GM12873 (cell line): ENCODE data around the gene RAB11FIP4.

Experiments used
- TF ChIP-seq, protein P1 (sequence below): IDR thresholded peaks from 2 replicates; pipeline ENCODE4 v1.5.1; 2012; ENCODE audit warnings: low read depth, mild to moderate bottlenecking, moderate library complexity, low read length, control low read depth; ENCODE audit not compliant: insufficient read depth; ENCODE audit errors: missing control alignments

The RAB11FIP4 gene

DNA sequence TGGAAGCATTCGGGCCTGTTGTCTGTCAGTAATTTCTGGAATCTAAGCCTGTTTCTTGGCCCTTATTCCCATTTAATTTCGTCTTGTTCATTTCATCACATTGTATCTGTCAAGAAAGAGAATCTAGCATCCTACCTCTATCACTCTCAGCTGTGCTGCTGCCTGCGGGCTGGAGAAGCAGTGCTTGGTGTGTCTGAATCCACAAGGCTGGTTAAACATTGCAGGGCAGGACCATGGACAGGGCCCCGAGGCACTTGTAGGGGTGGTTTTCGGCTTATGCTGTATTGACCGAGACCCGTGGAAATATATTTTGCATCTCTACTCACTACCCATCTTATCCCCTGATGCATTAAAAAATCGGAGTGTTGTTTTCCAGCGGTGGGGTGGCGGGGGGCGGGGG lies 3.1 kb downstream of the RAB11FIP4 start:
- TF ChIP-seq, protein P1, sequence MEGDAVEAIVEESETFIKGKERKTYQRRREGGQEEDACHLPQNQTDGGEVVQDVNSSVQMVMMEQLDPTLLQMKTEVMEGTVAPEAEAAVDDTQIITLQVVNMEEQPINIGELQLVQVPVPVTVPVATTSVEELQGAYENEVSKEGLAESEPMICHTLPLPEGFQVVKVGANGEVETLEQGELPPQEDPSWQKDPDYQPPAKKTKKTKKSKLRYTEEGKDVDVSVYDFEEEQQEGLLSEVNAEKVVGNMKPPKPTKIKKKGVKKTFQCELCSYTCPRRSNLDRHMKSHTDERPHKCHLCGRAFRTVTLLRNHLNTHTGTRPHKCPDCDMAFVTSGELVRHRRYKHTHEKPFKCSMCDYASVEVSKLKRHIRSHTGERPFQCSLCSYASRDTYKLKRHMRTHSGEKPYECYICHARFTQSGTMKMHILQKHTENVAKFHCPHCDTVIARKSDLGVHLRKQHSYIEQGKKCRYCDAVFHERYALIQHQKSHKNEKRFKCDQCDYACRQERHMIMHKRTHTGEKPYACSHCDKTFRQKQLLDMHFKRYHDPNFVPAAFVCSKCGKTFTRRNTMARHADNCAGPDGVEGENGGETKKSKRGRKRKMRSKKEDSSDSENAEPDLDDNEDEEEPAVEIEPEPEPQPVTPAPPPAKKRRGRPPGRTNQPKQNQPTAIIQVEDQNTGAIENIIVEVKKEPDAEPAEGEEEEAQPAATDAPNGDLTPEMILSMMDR = no peak

DNA sequence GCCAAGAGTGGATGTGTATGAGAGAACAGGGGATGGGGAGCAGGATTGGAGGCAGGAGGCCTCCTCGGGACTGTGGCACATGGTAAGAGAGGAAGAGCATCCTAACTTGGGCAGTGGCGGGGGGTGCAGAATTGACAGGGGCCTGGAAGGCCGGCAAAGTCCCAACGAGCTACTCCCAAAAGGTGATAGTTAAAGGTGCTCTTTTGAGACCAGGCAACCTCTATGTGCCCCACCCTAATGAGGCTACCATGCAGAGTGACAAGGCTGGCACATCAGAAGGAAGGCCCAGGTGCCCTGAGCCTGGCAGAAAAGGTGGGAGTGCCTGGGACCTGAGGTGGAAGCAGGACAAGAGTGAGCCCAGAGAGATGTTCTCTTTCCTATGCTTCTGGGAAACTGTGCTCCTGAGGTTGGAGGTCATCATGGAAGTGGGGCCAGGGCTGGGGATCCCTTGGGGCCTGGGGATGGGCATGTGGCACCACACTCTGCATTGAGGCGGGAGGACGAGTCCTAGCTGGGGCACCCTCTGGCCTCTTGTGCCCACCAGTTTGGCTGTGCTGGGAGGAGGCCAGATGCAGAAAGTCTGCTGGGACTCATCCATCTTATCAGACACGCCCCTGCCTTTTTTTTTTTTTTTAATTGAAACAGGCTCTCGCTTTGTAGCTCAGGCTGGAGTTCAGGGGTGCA lies 5.9 kb downstream of the RAB11FIP4 start:
- TF ChIP-seq, protein P1 = no peak

DNA sequence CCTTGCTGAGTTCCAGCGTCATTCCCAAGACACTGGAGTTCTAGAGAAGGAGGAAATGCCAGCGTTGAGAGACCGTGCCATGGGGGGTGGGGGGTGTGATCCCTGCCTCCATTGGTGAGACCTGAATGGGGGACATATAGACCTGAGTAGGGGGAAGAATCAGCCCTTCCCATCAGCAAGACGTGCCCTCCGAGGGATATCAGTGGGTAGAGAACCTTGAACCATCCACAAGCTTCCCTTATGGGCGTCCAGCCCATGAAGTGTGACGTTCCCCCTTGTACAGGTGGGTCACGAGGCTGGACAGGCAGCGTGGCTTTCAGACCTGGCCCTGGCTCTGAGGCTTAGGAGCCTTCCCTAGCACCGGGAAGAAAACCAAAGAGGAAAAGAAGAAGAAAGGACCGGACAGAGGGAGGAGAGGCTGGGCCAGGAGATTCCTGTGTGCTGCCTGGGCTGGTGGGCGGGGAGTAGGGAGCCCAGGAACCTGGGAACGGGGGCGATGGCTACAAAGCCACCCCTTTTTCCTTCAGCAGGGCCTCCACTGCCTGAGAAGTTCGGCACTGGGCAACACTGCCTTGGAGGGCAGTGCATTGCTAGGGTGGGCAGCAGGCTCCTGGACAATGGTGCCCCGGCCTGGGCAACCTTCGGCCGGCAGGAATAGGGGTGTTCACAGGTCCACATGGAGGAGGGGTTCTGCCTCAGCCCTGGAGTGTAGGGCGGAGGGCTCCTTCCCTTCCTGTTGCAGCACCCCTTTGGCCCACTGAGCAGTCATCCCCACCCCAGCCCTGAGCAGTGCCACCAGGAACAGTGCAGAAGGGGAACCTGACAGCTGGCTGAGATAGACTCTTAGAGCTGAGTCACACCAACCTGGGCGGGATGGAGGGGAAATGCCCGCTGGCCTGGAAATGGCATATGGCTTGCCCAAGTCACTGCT lies 7.2 kb downstream of the RAB11FIP4 start:
- TF ChIP-seq, protein P1 = no peak

DNA sequence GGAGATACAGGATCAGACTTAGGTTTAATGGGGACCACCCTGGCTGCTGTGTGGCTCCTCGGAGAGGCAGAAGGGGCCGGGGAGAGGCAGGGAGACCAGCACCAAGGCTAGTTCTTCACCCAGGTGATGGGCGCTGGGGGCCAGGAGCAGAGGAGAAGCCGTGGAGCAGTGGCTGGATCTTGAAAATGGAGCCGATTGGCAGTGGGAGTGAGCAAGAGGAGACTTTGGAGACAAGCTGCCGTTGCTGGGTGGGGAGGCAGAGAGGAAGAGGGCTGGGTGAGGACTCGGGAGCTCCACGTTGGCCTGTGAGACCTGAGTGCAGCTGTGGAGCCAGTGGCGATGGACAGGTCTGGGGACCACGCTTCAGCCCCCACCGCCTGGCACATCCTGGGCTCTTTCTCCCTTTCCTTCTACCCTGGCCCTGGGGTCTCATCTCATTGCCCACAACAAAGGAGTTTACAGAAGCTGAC lies 9.0 kb downstream of the RAB11FIP4 start:
- TF ChIP-seq, protein P1 = no peak

DNA sequence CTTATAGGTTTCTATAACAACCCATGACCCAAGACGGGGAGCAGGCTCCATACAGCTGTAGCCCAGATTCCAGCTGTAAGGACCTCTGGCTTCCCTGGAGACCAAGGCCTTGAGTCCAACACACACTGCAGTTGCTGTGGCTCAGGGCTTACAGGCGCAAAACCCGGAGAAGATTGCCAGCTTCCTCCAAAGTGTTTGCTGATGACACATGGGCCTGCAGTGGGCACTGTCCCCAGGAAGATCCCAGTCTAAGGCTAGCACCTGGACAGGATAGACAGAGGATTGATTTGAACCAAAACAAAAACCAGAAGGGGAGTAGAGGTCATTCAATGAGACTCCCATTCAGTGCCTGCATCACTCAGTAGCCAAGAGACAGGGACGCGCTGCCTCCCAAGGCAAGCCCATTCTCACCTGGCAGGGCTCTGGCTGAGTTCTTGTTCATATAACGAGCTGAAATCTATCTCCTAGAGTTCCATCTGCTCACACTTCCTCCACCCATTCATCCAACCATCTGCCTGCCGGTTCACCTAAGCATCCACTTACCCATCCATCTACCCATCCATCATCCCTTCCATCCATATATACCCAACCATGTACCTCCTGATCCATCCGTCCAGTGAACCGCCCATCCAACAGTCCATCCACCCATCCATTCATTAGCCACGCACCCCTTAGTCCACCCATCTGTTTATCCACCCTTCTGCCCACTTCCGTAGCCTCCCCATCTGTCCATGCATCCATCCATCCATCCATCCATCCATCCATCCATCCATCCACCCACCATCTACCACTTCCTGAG lies 10.2 kb downstream of the RAB11FIP4 start:
- TF ChIP-seq, protein P1 = no peak

DNA sequence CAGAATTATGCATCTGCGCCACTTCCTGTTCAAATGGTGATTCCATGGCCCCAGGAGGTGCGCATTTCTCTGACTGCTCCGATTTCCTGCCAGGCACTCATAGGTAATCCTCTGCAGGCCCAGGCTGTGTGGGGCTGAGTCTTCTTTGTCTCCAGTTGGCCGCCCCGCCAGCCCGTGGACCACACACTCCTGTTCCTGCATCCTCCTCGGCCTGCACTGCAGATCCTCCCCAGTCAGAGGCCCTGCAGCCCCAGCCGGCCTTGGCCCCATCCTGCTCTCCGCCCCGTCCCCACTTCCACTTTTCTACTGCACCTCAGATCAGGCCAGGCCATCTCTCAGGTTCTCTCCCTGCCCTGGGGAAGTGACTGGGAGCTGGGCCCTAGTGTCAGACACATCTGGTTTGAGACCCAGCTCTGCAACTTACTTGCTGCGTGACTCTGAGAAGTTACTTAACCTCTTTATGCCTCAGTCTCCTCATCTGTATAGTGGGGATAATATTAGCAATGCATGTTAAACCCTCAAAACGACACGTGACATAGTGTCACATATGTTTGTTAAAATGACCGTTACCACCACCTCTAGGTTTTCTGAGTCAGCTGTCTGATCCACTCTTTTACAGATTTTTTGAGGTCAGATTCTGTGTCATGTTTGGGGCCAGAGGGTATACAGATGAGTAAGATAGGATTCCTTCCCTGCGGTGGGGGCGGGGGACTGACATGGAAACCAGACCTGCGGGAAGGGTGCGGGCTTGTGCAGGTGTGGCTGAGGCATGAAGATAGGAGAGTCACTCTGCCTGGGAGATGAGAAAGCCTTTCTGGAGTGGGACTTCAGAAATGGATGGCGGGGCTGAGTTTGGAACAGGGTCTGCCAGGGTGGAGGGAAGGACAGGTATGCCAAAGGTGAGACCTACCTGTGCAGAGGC lies 12.8 kb downstream of the RAB11FIP4 start:
- TF ChIP-seq, protein P1 = no peak
